Sigmoid colon (tissue), 4 donors: ENCODE measurements around the gene GOLPH3.

Source experiments
- EP300 ChIP-seq, 4 donors: sonication (generic); formaldehyde crosslinking; IDR thresholded peaks; one replicate each; pipeline ENCODE4 v1.6.1; 2017; ENCODE audit warnings: antibody characterized with exemption in 4 of 4
- TF ChIP-seq, protein P1 (sequence below), 4 experiments: fragments of 450-650 bp in 3 of 4; fragments of 200-600 bp in 1 of 4; IDR thresholded peaks; one replicate each; pipeline ENCODE4 v1.5.1; 2016 to 2019; ENCODE audit warnings: antibody characterized with exemption in 4 of 4, mild to moderate bottlenecking in 3 of 4, moderate library complexity in 2 of 4

DNA sequence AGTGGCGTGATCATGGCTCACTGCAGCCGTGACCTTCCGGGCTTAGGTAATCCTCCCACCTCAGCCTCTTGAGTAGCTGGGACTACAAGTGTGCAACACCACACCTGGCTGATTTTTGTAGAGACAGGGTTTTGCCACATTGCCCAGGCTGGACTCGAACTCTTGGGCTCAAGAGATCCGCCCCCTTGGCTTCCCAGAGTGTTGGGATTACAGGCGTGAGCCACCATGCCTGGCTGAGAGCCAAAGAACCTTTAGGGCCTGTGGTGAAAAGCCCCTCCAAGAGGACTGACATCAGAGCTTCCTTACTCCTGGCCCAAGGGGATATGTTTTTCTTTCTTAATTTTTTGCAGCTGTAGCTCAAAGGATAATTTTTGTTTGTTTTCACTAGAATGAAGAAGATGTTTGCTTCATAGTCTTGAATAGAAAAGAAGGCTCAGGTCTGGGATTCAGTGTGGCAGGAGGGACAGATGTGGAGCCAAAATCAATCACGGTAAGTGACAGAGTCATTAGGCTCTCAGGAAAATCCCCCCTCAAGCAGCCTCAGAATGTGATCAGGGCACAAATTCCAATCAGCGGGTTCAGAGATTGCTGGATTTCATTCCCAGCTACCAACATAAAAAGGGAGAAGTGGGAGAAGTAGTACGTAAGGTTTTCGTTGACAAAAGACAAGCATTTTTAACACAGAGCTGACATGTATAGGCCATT lies 77.1 kb downstream of the GOLPH3 start:
- TF ChIP-seq, protein P1, sequence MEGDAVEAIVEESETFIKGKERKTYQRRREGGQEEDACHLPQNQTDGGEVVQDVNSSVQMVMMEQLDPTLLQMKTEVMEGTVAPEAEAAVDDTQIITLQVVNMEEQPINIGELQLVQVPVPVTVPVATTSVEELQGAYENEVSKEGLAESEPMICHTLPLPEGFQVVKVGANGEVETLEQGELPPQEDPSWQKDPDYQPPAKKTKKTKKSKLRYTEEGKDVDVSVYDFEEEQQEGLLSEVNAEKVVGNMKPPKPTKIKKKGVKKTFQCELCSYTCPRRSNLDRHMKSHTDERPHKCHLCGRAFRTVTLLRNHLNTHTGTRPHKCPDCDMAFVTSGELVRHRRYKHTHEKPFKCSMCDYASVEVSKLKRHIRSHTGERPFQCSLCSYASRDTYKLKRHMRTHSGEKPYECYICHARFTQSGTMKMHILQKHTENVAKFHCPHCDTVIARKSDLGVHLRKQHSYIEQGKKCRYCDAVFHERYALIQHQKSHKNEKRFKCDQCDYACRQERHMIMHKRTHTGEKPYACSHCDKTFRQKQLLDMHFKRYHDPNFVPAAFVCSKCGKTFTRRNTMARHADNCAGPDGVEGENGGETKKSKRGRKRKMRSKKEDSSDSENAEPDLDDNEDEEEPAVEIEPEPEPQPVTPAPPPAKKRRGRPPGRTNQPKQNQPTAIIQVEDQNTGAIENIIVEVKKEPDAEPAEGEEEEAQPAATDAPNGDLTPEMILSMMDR (IDR thresholded peaks at IDR 0.05) = no peak
- TF ChIP-seq EP300 (IDR thresholded peaks at IDR 0.05) = no peak
